Neural cell (in vitro differentiated cells): ENCODE data around the gene GPR119. TPM values are rescaled to one million over a fixed set of nuclear protein-coding genes. Genes with fewer than 3 reads are reported as not detected.

Experiments
- H2AFZ ChIP-seq: fragments of 200-600, 300-800 bp; sonication (generic), shearing (Covaris generic); 2 replicates; pipeline ENCODE4 v1.6.0; 2014; ENCODE audit warnings: low read depth, mild to moderate bottlenecking, antibody characterized with exemption, low read length, moderate library complexity
- H3F3A ChIP-seq: fragments of 200-600 bp; shearing (Covaris generic); 2 replicates; pipeline ENCODE4 v1.6.1; 2016; ENCODE audit warnings: mild to moderate bottlenecking, moderate library complexity, mixed read lengths, antibody characterized with exemption, low read length; ENCODE audit not compliant: insufficient read depth, poor library complexity, severe bottlenecking
- H3K27ac ChIP-seq: fragments of 200-600, 300-800 bp; sonication (generic), shearing (Covaris generic); 2 replicates; pipeline ENCODE4 v1.5.1; 2014; ENCODE audit warnings: mild to moderate bottlenecking, low read length, moderate library complexity
- H3K27me3 ChIP-seq: fragments of 300-800, 200-600 bp; sonication (generic), shearing (Covaris generic); 2 replicates; pipeline ENCODE4 v1.6.0; 2014; ENCODE audit warnings: mild to moderate bottlenecking, low read depth, low read length, moderate library complexity; ENCODE audit not compliant: insufficient read depth
- H3K36me3 ChIP-seq: fragments of 300-800, 200-600 bp; sonication (generic), shearing (Covaris generic); 2 replicates; pipeline ENCODE4 v1.5.1; 2014; ENCODE audit warnings: mild to moderate bottlenecking, antibody characterized with exemption, low read length, moderate library complexity; ENCODE audit not compliant: insufficient read depth
- H3K4me2 ChIP-seq: fragments of 300-800, 200-600 bp; sonication (generic), shearing (Covaris generic); 2 replicates; pipeline ENCODE4 v1.6.0; 2014; ENCODE audit warnings: mild to moderate bottlenecking, low read length
- H3K4me3 ChIP-seq: fragments of 300-800, 200-600 bp; sonication (generic), shearing (Covaris generic); 2 replicates; pipeline ENCODE4 v1.5.1; 2014; ENCODE audit warnings: mild to moderate bottlenecking, low read length, moderate library complexity
- H3K79me2 ChIP-seq: fragments of 200-600 bp; shearing (Covaris generic); replicated peaks from 2 replicates; pipeline ENCODE4 v1.6.0; 2014; ENCODE audit warnings: mild to moderate bottlenecking, low read length, moderate library complexity; ENCODE audit not compliant: insufficient read depth
- H3K9ac ChIP-seq: fragments of 300-800, 200-600 bp; sonication (generic), shearing (Covaris generic); 2 replicates; pipeline ENCODE4 v1.6.1; 2016; ENCODE audit warnings: mild to moderate bottlenecking, low read length, mixed read lengths
- H3K9me2 ChIP-seq: fragments of 200-600 bp; shearing (Covaris generic); 2 replicates; pipeline ENCODE4 v1.6.1; 2016; ENCODE audit warnings: mild to moderate bottlenecking, low read length, mixed read lengths; ENCODE audit not compliant: insufficient read depth
- H3K9me3 ChIP-seq: fragments of 200-600, 300-800 bp; sonication (generic), shearing (Covaris generic); 2 replicates; pipeline ENCODE4 v1.6.1; 2016; ENCODE audit warnings: mild to moderate bottlenecking, mixed run types, low read length, moderate library complexity, mixed read lengths
- H4K20me1 ChIP-seq: fragments of 200-600 bp; shearing (Covaris generic); 2 replicates; pipeline ENCODE4 v1.6.1; 2016; ENCODE audit warnings: mild to moderate bottlenecking, mixed run types; ENCODE audit not compliant: insufficient read depth
- EP300 ChIP-seq: fragments of 450-650 bp; conservative IDR thresholded peaks from 2 replicates; pipeline ENCODE4 v1.6.1; 2014; ENCODE audit warnings: antibody characterized with exemption, mild to moderate bottlenecking, moderate library complexity; ENCODE audit not compliant: poor library complexity, severe bottlenecking
- EZH2 ChIP-seq: fragments of 200-600, 300-800 bp; shearing (Covaris generic), sonication (generic); IDR thresholded peaks from 2 replicates; pipeline ENCODE4 v1.6.1; 2014; ENCODE audit warnings: antibody characterized with exemption, low read length, borderline replicate concordance, mild to moderate bottlenecking; ENCODE audit not compliant: insufficient read depth, poor library complexity, severe bottlenecking
- MXI1 ChIP-seq: fragments of 450-650 bp; conservative IDR thresholded peaks from 2 replicates; pipeline ENCODE4 v1.6.1; 2014; ENCODE audit warnings: antibody characterized with exemption, mild to moderate bottlenecking; ENCODE audit not compliant: poor library complexity, severe bottlenecking
- POLR2AphosphoS5 ChIP-seq: IDR thresholded peaks from 2 replicates; pipeline ENCODE4 v1.6.1; 2012
- RAD21 ChIP-seq: fragments of 450-650 bp; conservative IDR thresholded peaks from 2 replicates; pipeline ENCODE4 v1.6.1; 2014; ENCODE audit warnings: antibody characterized with exemption, mild to moderate bottlenecking, moderate library complexity
- SMC3 ChIP-seq: fragments of 450-650 bp; conservative IDR thresholded peaks from 2 replicates; pipeline ENCODE4 v1.6.1; 2014; ENCODE audit warnings: antibody characterized with exemption, mild to moderate bottlenecking, moderate library complexity; ENCODE audit not compliant: poor library complexity
- TAF1 ChIP-seq: IDR thresholded peaks from 2 replicates; pipeline ENCODE4 v1.6.1; 2012; ENCODE audit warnings: low read depth
- polyA plus RNA-seq: library from polyadenylated mRNA; depleted of rRNA; stranded (reverse); fragments of >200 nt; gene quantifications from 2 replicates; pipeline ENCODE4 v1.2.3, GENCODE V29; 2014
- TF ChIP-seq, protein P1 (sequence below): fragments of 450-650 bp; IDR thresholded peaks from 2 replicates; pipeline ENCODE4 v1.5.1; 2014; ENCODE audit warnings: antibody characterized with exemption, mild to moderate bottlenecking, moderate library complexity; ENCODE audit not compliant: poor library complexity, severe bottlenecking
- TF ChIP-seq, protein P2 (sequence below): IDR thresholded peaks from 2 replicates; pipeline ENCODE4 v1.6.1; 2012; ENCODE audit warnings: borderline replicate concordance

The GPR119 gene
- polyA plus RNA-seq, 1 donor from 2014 or later, result not detected

GRCh38 chrX:130415201-130415600, 29.7 kb upstream of the GPR119 start:
- no peak overlapping the region for H3K9ac ChIP-seq
- no peak overlapping the region for H2AFZ ChIP-seq
- H4K20me1 ChIP-seq, result no peaks in the 10 kb centered on the region
- TF ChIP-seq SMC3 (no peak), POLR2AphosphoS5 (no peak), RAD21 (no peak), TAF1 (no peak), EP300 (no peak), EZH2 (no peak), MXI1 (no peak)
- TF ChIP-seq, protein P1, sequence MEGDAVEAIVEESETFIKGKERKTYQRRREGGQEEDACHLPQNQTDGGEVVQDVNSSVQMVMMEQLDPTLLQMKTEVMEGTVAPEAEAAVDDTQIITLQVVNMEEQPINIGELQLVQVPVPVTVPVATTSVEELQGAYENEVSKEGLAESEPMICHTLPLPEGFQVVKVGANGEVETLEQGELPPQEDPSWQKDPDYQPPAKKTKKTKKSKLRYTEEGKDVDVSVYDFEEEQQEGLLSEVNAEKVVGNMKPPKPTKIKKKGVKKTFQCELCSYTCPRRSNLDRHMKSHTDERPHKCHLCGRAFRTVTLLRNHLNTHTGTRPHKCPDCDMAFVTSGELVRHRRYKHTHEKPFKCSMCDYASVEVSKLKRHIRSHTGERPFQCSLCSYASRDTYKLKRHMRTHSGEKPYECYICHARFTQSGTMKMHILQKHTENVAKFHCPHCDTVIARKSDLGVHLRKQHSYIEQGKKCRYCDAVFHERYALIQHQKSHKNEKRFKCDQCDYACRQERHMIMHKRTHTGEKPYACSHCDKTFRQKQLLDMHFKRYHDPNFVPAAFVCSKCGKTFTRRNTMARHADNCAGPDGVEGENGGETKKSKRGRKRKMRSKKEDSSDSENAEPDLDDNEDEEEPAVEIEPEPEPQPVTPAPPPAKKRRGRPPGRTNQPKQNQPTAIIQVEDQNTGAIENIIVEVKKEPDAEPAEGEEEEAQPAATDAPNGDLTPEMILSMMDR, result no peak
- TF ChIP-seq, protein P2, sequence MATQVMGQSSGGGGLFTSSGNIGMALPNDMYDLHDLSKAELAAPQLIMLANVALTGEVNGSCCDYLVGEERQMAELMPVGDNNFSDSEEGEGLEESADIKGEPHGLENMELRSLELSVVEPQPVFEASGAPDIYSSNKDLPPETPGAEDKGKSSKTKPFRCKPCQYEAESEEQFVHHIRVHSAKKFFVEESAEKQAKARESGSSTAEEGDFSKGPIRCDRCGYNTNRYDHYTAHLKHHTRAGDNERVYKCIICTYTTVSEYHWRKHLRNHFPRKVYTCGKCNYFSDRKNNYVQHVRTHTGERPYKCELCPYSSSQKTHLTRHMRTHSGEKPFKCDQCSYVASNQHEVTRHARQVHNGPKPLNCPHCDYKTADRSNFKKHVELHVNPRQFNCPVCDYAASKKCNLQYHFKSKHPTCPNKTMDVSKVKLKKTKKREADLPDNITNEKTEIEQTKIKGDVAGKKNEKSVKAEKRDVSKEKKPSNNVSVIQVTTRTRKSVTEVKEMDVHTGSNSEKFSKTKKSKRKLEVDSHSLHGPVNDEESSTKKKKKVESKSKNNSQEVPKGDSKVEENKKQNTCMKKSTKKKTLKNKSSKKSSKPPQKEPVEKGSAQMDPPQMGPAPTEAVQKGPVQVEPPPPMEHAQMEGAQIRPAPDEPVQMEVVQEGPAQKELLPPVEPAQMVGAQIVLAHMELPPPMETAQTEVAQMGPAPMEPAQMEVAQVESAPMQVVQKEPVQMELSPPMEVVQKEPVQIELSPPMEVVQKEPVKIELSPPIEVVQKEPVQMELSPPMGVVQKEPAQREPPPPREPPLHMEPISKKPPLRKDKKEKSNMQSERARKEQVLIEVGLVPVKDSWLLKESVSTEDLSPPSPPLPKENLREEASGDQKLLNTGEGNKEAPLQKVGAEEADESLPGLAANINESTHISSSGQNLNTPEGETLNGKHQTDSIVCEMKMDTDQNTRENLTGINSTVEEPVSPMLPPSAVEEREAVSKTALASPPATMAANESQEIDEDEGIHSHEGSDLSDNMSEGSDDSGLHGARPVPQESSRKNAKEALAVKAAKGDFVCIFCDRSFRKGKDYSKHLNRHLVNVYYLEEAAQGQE, result no peak
- H3K4me3 ChIP-seq, result no peak overlapping the region
- no peaks in the 10 kb centered on the region for H3K79me2 ChIP-seq
- no peaks in the 10 kb centered on the region for H3K27me3 ChIP-seq
- H3K36me3 ChIP-seq, result no peaks in the 10 kb centered on the region
- H3F3A ChIP-seq, result no peaks in the 10 kb centered on the region
- H3K9me3 ChIP-seq, result no peaks in the 10 kb centered on the region
- no peaks in the 10 kb centered on the region for H3K9me2 ChIP-seq
- H3K4me2 ChIP-seq, result no peak overlapping the region
- H3K27ac ChIP-seq, result no peak overlapping the region

- Histone ChIP-seq H2AFZ (no peak overlapping the region), H3K9me2 (no peaks in the 10 kb centered on the region), H3K27me3 (no peaks in the 10 kb centered on the region), H3F3A (no peaks in the 10 kb centered on the region), H3K79me2 (no peaks in the 10 kb centered on the region), H3K4me2 (no peak overlapping the region), H3K9me3 (no peaks in the 10 kb centered on the region), H3K36me3 (no peaks in the 10 kb centered on the region), H4K20me1 (no peaks in the 10 kb centered on the region), H3K4me3 (no peak overlapping the region), H3K27ac (no peak overlapping the region), H3K9ac (no peak overlapping the region)
- TF ChIP-seq EZH2, result no peak
- TF ChIP-seq, protein P1, result no peak
- TF ChIP-seq, protein P2, result no peak
- no peak for TF ChIP-seq TAF1
- no peak for TF ChIP-seq SMC3
- TF ChIP-seq MXI1, result no peak
- no peak for TF ChIP-seq POLR2AphosphoS5
- TF ChIP-seq RAD21, result no peak
- TF ChIP-seq EP300, result no peak
These were observed 29.3 kb upstream of the GPR119 start for GRCh38 chrX:130414800-130415199.
